H1 (cell line): ENCODE data around the gene TMPRSS2. TPM values are rescaled to one million over a fixed set of nuclear protein-coding genes. Genes with fewer than 3 reads are reported as not detected.

Source experiments
- CTCF ChIA-PET: fragments of 300-600 bp; sonication (Branson Sonifier 250); formaldehyde crosslinking; loops from one replicate; lab custom pipeline; 2021; ENCODE audit not compliant: partially characterized antibody; lab: Charles Lee
- POLR2A ChIA-PET: fragments of 300-600 bp; sonication (Branson Sonifier 250); formaldehyde crosslinking; loops from one replicate; lab custom pipeline; 2021; ENCODE audit warnings: inconsistent platforms; ENCODE audit not compliant: partially characterized antibody; lab: Charles Lee
- DNase-seq, 2 experiments: peaks; one replicate each; pipeline versions ENCODE4 v3.0.0 to v3.0.0-alpha.2; 2010 to 2022; ENCODE audit warnings: low spot score in 2 of 2, low read depth in 1 of 2, mixed read lengths in 1 of 2
- FAIRE-seq: peaks from 2 replicates; lab custom pipeline; 2011; peaks lifted over from hg19 to GRCh38; lab: Jason Lieb, UNC
- H2AFZ ChIP-seq: 2 replicates; pipeline ENCODE4 v1.8.1; 2012; ENCODE audit warnings: low read length, inconsistent platforms
- H2AK5ac ChIP-seq: 2 replicates; pipeline ENCODE4 v1.6.1; 2013; ENCODE audit warnings: low read depth, low read length
- H2BK120ac ChIP-seq: replicated peaks from 2 replicates; pipeline ENCODE3; 2013; ENCODE audit warnings: low read depth, low read length, inconsistent platforms
- H2BK12ac ChIP-seq: 2 replicates; pipeline ENCODE4 v1.6.1; 2013; ENCODE audit warnings: low read depth, low read length
- H2BK15ac ChIP-seq: 2 replicates; pipeline ENCODE4 v1.6.1; 2013; ENCODE audit warnings: low read length
- H2BK20ac ChIP-seq: 2 replicates; pipeline ENCODE4 v1.6.1; 2013; ENCODE audit warnings: low read length
- H2BK5ac ChIP-seq: 2 replicates; pipeline ENCODE4 v1.6.1; 2013; ENCODE audit warnings: low read depth, low read length
- H3K14ac ChIP-seq: 2 replicates; pipeline ENCODE4 v1.6.1; 2013; ENCODE audit warnings: inconsistent platforms; ENCODE audit not compliant: insufficient read length
- H3K18ac ChIP-seq: 2 replicates; pipeline ENCODE4 v1.6.1; 2013; ENCODE audit warnings: low read length; ENCODE audit errors: extremely low read depth
- H3K23ac ChIP-seq: 2 replicates; pipeline ENCODE4 v1.6.1; 2013; ENCODE audit warnings: inconsistent platforms; ENCODE audit not compliant: insufficient read length
- H3K23me2 ChIP-seq: 2 replicates; pipeline ENCODE4 v1.6.1; 2013; ENCODE audit warnings: low read depth, low read length
- H3K27ac ChIP-seq: 2 replicates; pipeline ENCODE4 v1.6.1; 2011; ENCODE audit warnings: low read depth, low read length, inconsistent platforms
- H3K27me3 ChIP-seq, 4 experiments: replicated peaks in 1 of 4; 1 replicate in 1 of 4; 2 replicates in 3 of 4; pipeline versions ENCODE4 v1.6.1 to v1.8.1; 2011 to 2013; ENCODE audit warnings: low read length in 3 of 4, mild to moderate bottlenecking in 3 of 4, inconsistent platforms in 2 of 4, mixed read lengths in 2 of 4, moderate library complexity in 1 of 4; ENCODE audit not compliant: control insufficient read depth in 3 of 4, insufficient read depth in 3 of 4; ENCODE audit errors: extremely low read depth in 1 of 4
- H3K36me3 ChIP-seq, 4 experiments: 2 replicates each; pipeline versions ENCODE4 v1.6.1 to v1.8.1; 2011 to 2013; ENCODE audit warnings: mild to moderate bottlenecking in 4 of 4, low read length in 3 of 4, moderate library complexity in 2 of 4, control low read depth in 1 of 4, inconsistent platforms in 1 of 4; ENCODE audit not compliant: insufficient read depth in 4 of 4, control insufficient read depth in 2 of 4
- H3K4ac ChIP-seq: replicated peaks from 2 replicates; pipeline ENCODE3; 2013; ENCODE audit warnings: low read length, low read depth, mixed read lengths, inconsistent platforms; ENCODE audit not compliant: insufficient read length
- H3K4me1 ChIP-seq, 4 experiments: replicated peaks in 1 of 4; 1 replicate in 1 of 4; 2 replicates in 3 of 4; pipeline versions ENCODE4 v1.6.1 to v1.8.1; 2011 to 2013; ENCODE audit warnings: low read length in 3 of 4, inconsistent platforms in 2 of 4, mixed read lengths in 1 of 4; ENCODE audit not compliant: insufficient read depth in 4 of 4, control insufficient read depth in 3 of 4
- H3K4me2 ChIP-seq, 2 experiments: 2 replicates each; pipeline versions ENCODE4 v1.6.1 to v1.8.1; 2011 to 2013; ENCODE audit warnings: low read depth in 2 of 2, low read length in 2 of 2, control low read depth in 1 of 2, inconsistent platforms in 1 of 2, mild to moderate bottlenecking in 1 of 2; ENCODE audit not compliant: insufficient read depth in 1 of 2
- H3K4me3 ChIP-seq, 4 experiments: fragments of 200-600, 300-600 bp in 1 of 4; sonication (generic), shearing (Covaris generic), sonication (Bioruptor Twin) in 1 of 4; 2 replicates each; pipeline versions ENCODE4 v1.5.1 to v1.8.1; 2011 to 2016; ENCODE audit warnings: low read length in 4 of 4, low read depth in 3 of 4, control low read depth in 2 of 4, inconsistent platforms in 2 of 4, mild to moderate bottlenecking in 2 of 4, mixed read lengths in 1 of 4, moderate library complexity in 1 of 4; ENCODE audit not compliant: insufficient read depth in 2 of 4; ENCODE audit errors: extremely low read depth in 1 of 4
- H3K56ac ChIP-seq: replicated peaks from 2 replicates; pipeline ENCODE3; 2013; ENCODE audit warnings: low read depth, mild to moderate bottlenecking, mixed read lengths, low read length, inconsistent platforms; ENCODE audit not compliant: insufficient read length
- H3K79me1 ChIP-seq: 2 replicates; pipeline ENCODE4 v1.6.1; 2013; ENCODE audit warnings: low read depth, low read length, control low read depth
- H3K79me2 ChIP-seq, 2 experiments: 2 replicates each; pipeline versions ENCODE4 v1.6.1 to v1.8.1; 2012 to 2013; ENCODE audit warnings: low read length in 2 of 2, mild to moderate bottlenecking in 2 of 2, inconsistent platforms in 1 of 2; ENCODE audit not compliant: insufficient read depth in 2 of 2, control insufficient read depth in 1 of 2
- H3K9ac ChIP-seq, 4 experiments: replicated peaks in 1 of 4; 1 replicate in 1 of 4; 2 replicates in 3 of 4; pipeline versions ENCODE4 v1.6.1 to v1.8.1; 2011 to 2013; ENCODE audit warnings: low read depth in 3 of 4, low read length in 3 of 4, control low read depth in 2 of 4, mild to moderate bottlenecking in 2 of 4, moderate library complexity in 2 of 4, inconsistent platforms in 1 of 4; ENCODE audit errors: extremely low read depth in 1 of 4
- H3K9me3 ChIP-seq, 2 experiments: 2 replicates each; pipeline versions ENCODE4 v1.6.1 to v1.8.1; 2012 to 2013; ENCODE audit warnings: mild to moderate bottlenecking in 2 of 2, moderate library complexity in 2 of 2, control low read depth in 1 of 2, inconsistent platforms in 1 of 2, low read depth in 1 of 2, low read length in 1 of 2, mixed read lengths in 1 of 2; ENCODE audit not compliant: insufficient read depth in 2 of 2
- H4K20me1 ChIP-seq, 2 experiments: replicated peaks in 1 of 2; 2 replicates each; pipeline versions ENCODE3 to v1.8.1; 2011 to 2013; ENCODE audit warnings: inconsistent platforms in 2 of 2, low read length in 2 of 2, mild to moderate bottlenecking in 1 of 2; ENCODE audit not compliant: insufficient read depth in 2 of 2, control insufficient read depth in 1 of 2
- H4K5ac ChIP-seq: 2 replicates; pipeline ENCODE4 v1.6.1; 2013; ENCODE audit warnings: low read length, low read depth, mixed read lengths, inconsistent platforms; ENCODE audit not compliant: insufficient read length
- H4K8ac ChIP-seq: 2 replicates; pipeline ENCODE4 v1.8.0; 2013; ENCODE audit warnings: mild to moderate bottlenecking, moderate library complexity, low read length, inconsistent platforms; ENCODE audit not compliant: insufficient read depth; ENCODE audit errors: extremely low read depth
- H4K91ac ChIP-seq: replicated peaks from 2 replicates; pipeline ENCODE3; 2013; ENCODE audit warnings: low read length, mixed read lengths, inconsistent platforms; ENCODE audit not compliant: insufficient read length
- ASH2L ChIP-seq: fragments of 200-600, 300-600 bp; sonication (generic); IDR thresholded peaks from one replicate; pipeline ENCODE4 v1.7.1; 2017; ENCODE audit warnings: low read length
- BRCA1 ChIP-seq: IDR thresholded peaks from 2 replicates; pipeline ENCODE4 v1.6.1; 2012; ENCODE audit warnings: low read depth, low read length, improper control_type of control experiment
- CBX8 ChIP-seq: fragments of 300-800, 300-1000 bp; sonication (generic); IDR thresholded peaks from 2 replicates; pipeline ENCODE4 v1.7.1; 2016; ENCODE audit warnings: low read depth, low read length, borderline replicate concordance
- CREB1 ChIP-seq: IDR thresholded peaks from 2 replicates; pipeline ENCODE4 v1.6.1; 2012; ENCODE audit warnings: inconsistent platforms
- E2F6 ChIP-seq: IDR thresholded peaks from 2 replicates; pipeline ENCODE4 v1.6.1; 2012; ENCODE audit warnings: inconsistent platforms
- HDAC6 ChIP-seq: IDR thresholded peaks from one replicate; pipeline ENCODE4 v1.7.1; 2012; ENCODE audit warnings: low read depth, mild to moderate bottlenecking, inconsistent platforms, low read length, moderate library complexity
- JUND ChIP-seq: IDR thresholded peaks from 2 replicates; pipeline ENCODE4 v1.6.1; 2011; ENCODE audit warnings: mild to moderate bottlenecking, improper control_type of control experiment, low read length
- KDM4A ChIP-seq: IDR thresholded peaks from one replicate; pipeline ENCODE4 v1.7.1; 2012; ENCODE audit warnings: low read depth, mild to moderate bottlenecking, moderate library complexity, low read length, inconsistent platforms; ENCODE audit not compliant: severe bottlenecking
- NRF1 ChIP-seq: IDR thresholded peaks from 2 replicates; pipeline ENCODE4 v1.6.1; 2011; ENCODE audit warnings: mild to moderate bottlenecking, low read depth, low read length, improper control_type of control experiment
- PHF8 ChIP-seq: fragments of 200-600 bp; sonication (generic); conservative IDR thresholded peaks from 2 replicates; pipeline ENCODE4 v1.7.1; 2012; ENCODE audit warnings: low read depth, mild to moderate bottlenecking, inconsistent platforms, low read length, moderate library complexity
- POLR2A ChIP-seq, 2 experiments: IDR thresholded peaks; 1 replicate in 1 of 2; 2 replicates in 1 of 2; pipeline ENCODE4 v1.6.1; 2011; ENCODE audit warnings: low read depth in 2 of 2, low read length in 2 of 2, mild to moderate bottlenecking in 2 of 2; ENCODE audit errors: control extremely low read depth in 1 of 2
- POU5F1 ChIP-seq: IDR thresholded peaks from 2 replicates; pipeline ENCODE4 v1.6.1; 2011; ENCODE audit warnings: low read depth, mild to moderate bottlenecking, low read length, moderate library complexity
- TCF12 ChIP-seq: IDR thresholded peaks from 2 replicates; pipeline ENCODE4 v1.6.1; 2011; ENCODE audit warnings: low read depth, mild to moderate bottlenecking, low read length
- YY1 ChIP-seq: IDR thresholded peaks from 2 replicates; pipeline ENCODE4 v1.6.1; 2011; ENCODE audit warnings: low read depth, mild to moderate bottlenecking, low read length
- ZNF274 ChIP-seq: IDR thresholded peaks from 2 replicates; pipeline ENCODE4 v1.7.0; 2012; ENCODE audit warnings: low read length, borderline replicate concordance; ENCODE audit errors: extremely low read depth
- WGBS, 2 experiments: shearing (Covaris generic) in 1 of 2; methylation state at CpG; one replicate each; pipeline versions ENCODE4 v1.1.6 to v1.1.7; 2013 to 2015; ENCODE audit warnings: low lambda C conversion rate in 2 of 2, mixed read lengths in 2 of 2, inconsistent platforms in 1 of 2, low coverage in 1 of 2, missing lambda C conversion rate in 1 of 2; ENCODE audit not compliant: insufficient replicate concordance in 2 of 2, insufficient coverage in 1 of 2, insufficient read length in 1 of 2; ENCODE audit errors: extremely low coverage in 1 of 2, missing lambda C conversion rate in 1 of 2; 5-methylcytosine and 5-hydroxymethylcytosine counted together
- polyA plus RNA-seq, 7 experiments: library from polyadenylated mRNA; depleted of rRNA in 3 of 7; stranded (reverse) in 5 of 7; unstranded in 2 of 7; fragments of >200 nt in 5 of 7; fragments of 200-250 nt in 2 of 7; gene quantifications; 1 replicate in 5 of 7; 2 replicates in 1 of 7; 4 replicates in 1 of 7; pipeline versions ENCODE4 v1.2.1 to v1.2.3, GENCODE V29; 2011 to 2013; ENCODE audit warnings: missing spikeins in 2 of 7, mixed read lengths in 2 of 7
- total RNA-seq: library from RNA; stranded (reverse); fragmentation: NEBNext Ultra II Directional; extraction: Animal tissue kit (Norgen Biotek cat#: 25700); gene quantifications from 2 replicates; pipeline ENCODE4 v1.2.1, GENCODE V29; 2021

The TMPRSS2 gene
- total and polyA plus RNA-seq, 2 of the 8 experiments (the other 6 are each of a cell fraction or from before 2014, with no cell fraction given): 9.2 to 11.0 TPM

DNA sequence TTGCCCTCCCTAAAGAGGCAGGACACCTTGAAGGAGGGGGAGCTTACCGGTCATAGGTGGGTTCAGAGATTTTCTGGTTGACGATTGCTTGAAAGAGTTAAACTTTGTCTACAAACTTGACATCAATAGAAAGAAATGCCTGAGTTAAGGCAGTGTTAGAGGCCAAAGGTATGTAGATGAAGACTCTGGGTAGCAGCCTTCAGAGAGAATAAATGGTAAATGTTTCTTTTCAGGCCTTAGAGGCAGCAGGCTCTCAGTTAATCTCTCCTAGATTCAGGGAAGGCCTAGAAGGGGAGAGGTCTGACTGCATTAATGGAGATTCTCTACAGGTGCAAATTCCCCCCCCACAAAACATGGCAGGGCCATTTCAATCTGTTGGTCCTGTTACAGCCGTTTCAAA, 54.2 kb downstream of the TMPRSS2 start:
- Histone ChIP-seq H3K4me2 (no peak overlapping the region), H3K14ac (no peak overlapping the region), H3K36me3 (no peaks in the 10 kb centered on the region), H4K8ac (no peak overlapping the region), H2AFZ (no peak overlapping the region), H3K4ac (no peak overlapping the region), H3K9me3 (peaks cover 0 to 3% of the 10 kb centered on the region in 2 experiments; a peak in 1 of 4 replicates), H3K27me3 (no peaks in the 10 kb centered on the region), H3K27ac (no peak overlapping the region), H3K4me1 (peaks cover 0 to 10% (median 0%) of the 10 kb centered on the region in 4 experiments; a peak in 3 of 7 replicates), H3K56ac (no peak overlapping the region), H2BK5ac (no peak overlapping the region), H3K23me2 (no peaks in the 10 kb centered on the region), H3K23ac (no peak overlapping the region), H3K79me1 (no peaks in the 10 kb centered on the region), H4K91ac (no peak overlapping the region), H2BK15ac (0 out of 2 replicates have a peak overlapping the region, but pooled peaks have one; percentile 37), H3K4me3 (no peak overlapping the region), H3K18ac (no peak overlapping the region), H2BK120ac (no peak overlapping the region), H2AK5ac (no peak overlapping the region), H3K79me2 (no peaks in the 10 kb centered on the region), H3K9ac (no peak overlapping the region), H2BK20ac (no peak overlapping the region), H2BK12ac (no peak overlapping the region), H4K20me1 (no peaks in the 10 kb centered on the region), H4K5ac (no peak overlapping the region)
- CTCF ChIA-PET: interaction anchor here (2.8 kb wide), 1 partner anchor 170 kb away, joined by 15 read pairs; no protein-coding TSS in a partner anchor
- POLR2A ChIA-PET: no interaction called here
- FAIRE-seq (no peak), DNase-seq (no peak)
- no peak for TF ChIP-seq TCF12
- TF ChIP-seq JUND: no peak
- no peak for TF ChIP-seq YY1
- TF ChIP-seq CREB1: no peak
- no peak for TF ChIP-seq BRCA1
- TF ChIP-seq PHF8: no peak
- no peak for TF ChIP-seq ASH2L
- no peak for TF ChIP-seq NRF1
- no peak for TF ChIP-seq KDM4A
- no peak for TF ChIP-seq POU5F1
- TF ChIP-seq HDAC6: no peak
- TF ChIP-seq POLR2A (IDR thresholded peaks at IDR 0.05; ENCODE audit: control extremely low read depth in 1 of 2, low read depth in 2 of 2, low read length in 2 of 2): no peak
- TF ChIP-seq ZNF274: no peak
- TF ChIP-seq CBX8: no peak
- TF ChIP-seq E2F6: no peak
- WGBS, 2 experiments: 43% methylated on average over 3 of the region's 3 CpGs; no CpG with 5 or more reads in 1 of the 2 experiments
